ENCODE measurements around the gene MYBPC3.
"Not testable (repeated sequence)": the region's sequence is repeated elsewhere in the genome, so short reads cannot be mapped to it uniquely, and the experiment has no call there.

Gene MYBPC3

GRCh38 chr11:47336595-47336994, 15.9 kb downstream of the MYBPC3 start:
- no peak for DNase-seq

GRCh38 chr11:47335733-47336132, 16.8 kb downstream of the MYBPC3 start:
- no peak for DNase-seq

GRCh38 chr11:47334699-47335411, 17.6 kb downstream of the MYBPC3 start:
- not testable (repeated sequence) for DNase-seq

- no peak for DNase-seq
These were observed 18.5 kb downstream of the MYBPC3 start for GRCh38 chr11:47333886-47334443.

GRCh38 chr11:47333526-47333845, 19.0 kb downstream of the MYBPC3 start:
- no peak for DNase-seq

- no peak for DNase-seq
These were observed 19.5 kb downstream of the MYBPC3 start for GRCh38 chr11:47332791-47333525.

- DNase-seq = no peak
These were observed 20.2 kb downstream of the MYBPC3 start for GRCh38 chr11:47332303-47332711.

- DNase-seq = no peak
These were observed 20.8 kb downstream of the MYBPC3 start for GRCh38 chr11:47331454-47332302.

- no peak for DNase-seq
These were observed 22.2 kb downstream of the MYBPC3 start for GRCh38 chr11:47329987-47330931.

- DNase-seq = no peak
These were observed 23.0 kb downstream of the MYBPC3 start for GRCh38 chr11:47329431-47329986.

- DNase-seq = no peak
These were observed 23.8 kb downstream of the MYBPC3 start for GRCh38 chr11:47328449-47329390.

GRCh38 chr11:47327949-47328348, 24.6 kb downstream of the MYBPC3 start:
- no peak for DNase-seq

GRCh38 chr11:47327025-47327424, 25.5 kb downstream of the MYBPC3 start:
- no peak for DNase-seq

- no peak for DNase-seq
These were observed 26.3 kb downstream of the MYBPC3 start for GRCh38 chr11:47326198-47326597.

GRCh38 chr11:47325271-47326041, 27.0 kb downstream of the MYBPC3 start:
- DNase-seq = no peak

- no peak for DNase-seq
These were observed 28.0 kb downstream of the MYBPC3 start for GRCh38 chr11:47324520-47324919.

GRCh38 chr11:47318166-47318565, 34.3 kb downstream of the MYBPC3 start:
- DNase-seq = no peak

GRCh38 chr11:47317064-47317828, 35.3 kb downstream of the MYBPC3 start:
- DNase-seq = no peak

- DNase-seq = not testable (repeated sequence)
These were observed 36.0 kb downstream of the MYBPC3 start for GRCh38 chr11:47316501-47316900.
